ENCODE data around the gene GULP1.

The GULP1 gene

DNA sequence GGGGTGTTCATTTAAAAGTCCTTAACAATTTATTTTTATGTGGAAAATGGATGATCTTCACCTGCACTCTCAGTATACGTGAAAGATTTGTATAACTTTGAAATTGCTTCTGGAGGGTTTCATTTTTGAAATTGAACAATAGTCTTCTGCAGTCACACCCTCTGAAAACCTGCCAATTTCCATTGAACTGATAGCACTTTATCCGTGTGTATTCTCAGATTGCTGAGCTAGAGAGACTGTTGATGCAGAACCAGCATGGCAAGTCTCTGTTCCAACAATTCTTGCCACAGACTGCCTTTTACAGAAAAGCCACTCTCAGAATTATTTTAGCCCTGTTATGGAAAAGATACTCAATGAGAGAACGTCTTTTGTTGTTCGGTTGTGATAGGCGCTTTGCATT lies 6.6 kb upstream of the GULP1 start:
- no peak for DNase-seq (ENCODE audit: extremely low spot score)
- CTCF ChIA-PET = interaction anchor here (1.2 to 1.4 kb wide), 2 partner anchors 11 to 19 kb away, joined by 3 to 7 read pairs; no protein-coding TSS in a partner anchor
- TF ChIP-seq, protein P1, sequence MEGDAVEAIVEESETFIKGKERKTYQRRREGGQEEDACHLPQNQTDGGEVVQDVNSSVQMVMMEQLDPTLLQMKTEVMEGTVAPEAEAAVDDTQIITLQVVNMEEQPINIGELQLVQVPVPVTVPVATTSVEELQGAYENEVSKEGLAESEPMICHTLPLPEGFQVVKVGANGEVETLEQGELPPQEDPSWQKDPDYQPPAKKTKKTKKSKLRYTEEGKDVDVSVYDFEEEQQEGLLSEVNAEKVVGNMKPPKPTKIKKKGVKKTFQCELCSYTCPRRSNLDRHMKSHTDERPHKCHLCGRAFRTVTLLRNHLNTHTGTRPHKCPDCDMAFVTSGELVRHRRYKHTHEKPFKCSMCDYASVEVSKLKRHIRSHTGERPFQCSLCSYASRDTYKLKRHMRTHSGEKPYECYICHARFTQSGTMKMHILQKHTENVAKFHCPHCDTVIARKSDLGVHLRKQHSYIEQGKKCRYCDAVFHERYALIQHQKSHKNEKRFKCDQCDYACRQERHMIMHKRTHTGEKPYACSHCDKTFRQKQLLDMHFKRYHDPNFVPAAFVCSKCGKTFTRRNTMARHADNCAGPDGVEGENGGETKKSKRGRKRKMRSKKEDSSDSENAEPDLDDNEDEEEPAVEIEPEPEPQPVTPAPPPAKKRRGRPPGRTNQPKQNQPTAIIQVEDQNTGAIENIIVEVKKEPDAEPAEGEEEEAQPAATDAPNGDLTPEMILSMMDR (IDR thresholded peaks at IDR 0.05; ENCODE audit: control extremely low read depth, extremely low read depth, low read depth, missing control alignments) = no peak
- POLR2A ChIA-PET = no interaction called here

DNA sequence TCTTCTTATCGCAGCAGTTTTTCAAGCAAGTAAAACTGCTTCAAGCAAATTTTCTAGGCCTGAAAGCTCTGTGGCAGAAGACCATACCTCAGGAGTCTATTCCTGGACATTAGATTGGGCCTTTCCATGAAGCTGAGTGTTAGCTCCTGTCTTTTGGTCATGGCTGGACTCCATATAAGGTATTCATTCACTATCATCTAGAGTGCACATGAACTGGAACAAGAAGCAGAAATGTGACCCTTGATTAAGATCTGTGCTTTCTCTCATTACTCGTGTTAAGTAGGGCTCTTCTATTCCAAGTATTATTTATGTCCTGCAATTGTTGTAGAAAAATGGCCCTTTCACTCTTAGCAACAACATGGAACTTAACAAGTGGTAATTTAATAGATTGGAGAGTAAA lies 5.9 kb upstream of the GULP1 start:
- POLR2A ChIA-PET = no interaction called here
- TF ChIP-seq, protein P1 (IDR thresholded peaks at IDR 0.05; ENCODE audit: control extremely low read depth, extremely low read depth, low read depth, missing control alignments) = no peak
- CTCF ChIA-PET = interaction anchor here (1.2 to 1.4 kb wide), 2 partner anchors 12 to 20 kb away, joined by 3 to 7 read pairs; no protein-coding TSS in a partner anchor
- DNase-seq (ENCODE audit: extremely low spot score) = no peak

DNA sequence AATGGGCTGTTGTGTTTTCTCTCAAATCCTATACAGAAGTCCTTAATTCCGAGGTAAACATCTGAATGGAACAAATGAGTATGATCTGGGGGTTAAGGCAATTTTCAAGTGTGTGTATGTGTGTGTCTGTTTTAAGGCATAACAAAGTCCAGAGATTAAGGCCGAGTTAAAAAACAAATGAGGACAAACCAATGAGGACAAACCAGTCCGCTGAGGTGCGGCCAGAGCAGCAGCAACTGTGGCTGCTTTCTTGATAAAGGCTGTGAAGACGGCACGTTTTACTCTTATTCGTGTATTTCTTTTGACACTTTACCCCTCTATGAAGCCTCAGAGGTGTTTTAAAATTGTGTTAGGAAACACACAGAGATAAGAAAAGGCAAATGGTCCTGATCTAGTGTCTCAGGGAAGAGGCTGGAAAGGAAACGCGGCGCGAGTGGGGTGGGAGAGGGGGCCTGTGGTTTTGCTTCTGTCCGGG lies 495 bp upstream of the GULP1 start:
- no peak for DNase-seq (ENCODE audit: extremely low spot score)
- POLR2A ChIA-PET = no interaction called here
- CTCF ChIA-PET = interaction anchor here (1.2 to 2.4 kb wide), 2 partner anchors 9 to 10 kb away, joined by 3 to 6 read pairs; no protein-coding TSS in a partner anchor
- TF ChIP-seq, protein P1 (IDR thresholded peaks at IDR 0.05; ENCODE audit: control extremely low read depth, extremely low read depth, low read depth, missing control alignments) = no peak

DNA sequence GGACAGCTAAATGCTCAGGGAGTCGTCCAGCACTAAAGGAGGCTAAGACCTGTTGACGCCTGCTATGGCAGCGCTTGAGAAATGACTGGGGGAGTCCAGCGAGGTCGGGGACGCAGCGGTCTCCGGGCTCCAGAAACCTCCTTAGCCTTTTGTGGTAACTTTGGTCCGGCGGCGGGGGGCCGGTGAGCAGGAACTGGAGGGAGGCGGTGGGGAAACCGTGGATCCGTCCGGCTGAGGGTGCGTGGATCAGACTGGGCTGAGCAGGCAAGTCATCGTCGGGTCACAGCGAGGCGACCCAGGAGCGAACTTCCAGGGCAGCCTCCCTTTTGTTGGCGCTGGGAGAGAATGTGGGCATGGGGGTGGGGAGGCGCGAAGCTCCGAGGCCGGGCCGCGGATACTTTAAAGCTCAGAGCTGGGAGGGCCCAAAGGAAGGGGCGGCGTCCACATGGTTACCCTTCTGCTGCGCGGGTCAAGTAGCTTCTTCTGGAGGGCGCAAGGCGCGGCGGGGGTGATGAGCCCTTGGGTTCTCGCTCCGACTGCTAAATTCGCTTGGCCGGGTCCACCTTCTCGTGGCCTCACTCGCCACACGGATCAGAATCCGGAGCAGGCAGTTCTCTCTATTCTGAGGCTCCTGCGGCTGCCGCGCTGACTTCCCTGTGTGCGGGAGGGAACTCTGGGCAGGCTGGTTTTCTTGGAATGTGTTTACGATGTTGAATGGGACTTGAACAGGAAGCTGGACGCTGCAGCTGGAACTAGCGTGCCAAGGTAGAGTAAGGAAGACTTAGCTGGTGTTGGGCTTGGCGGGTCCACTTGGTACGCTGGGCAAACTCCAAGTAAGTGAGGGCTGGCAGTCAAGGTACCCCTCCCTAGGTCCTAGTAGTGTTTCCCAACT lies 920 bp downstream of the GULP1 start:
- ChIA-PET CTCF (interaction anchor here (2.4 kb wide), 1 partner anchor 11 kb away, joined by 6 read pairs; no protein-coding TSS in a partner anchor), POLR2A (no interaction called here)
- DNase-seq (ENCODE audit: extremely low spot score) = no peak
- TF ChIP-seq, protein P1 (IDR thresholded peaks at IDR 0.05; ENCODE audit: control extremely low read depth, extremely low read depth, low read depth, missing control alignments) = no peak

DNA sequence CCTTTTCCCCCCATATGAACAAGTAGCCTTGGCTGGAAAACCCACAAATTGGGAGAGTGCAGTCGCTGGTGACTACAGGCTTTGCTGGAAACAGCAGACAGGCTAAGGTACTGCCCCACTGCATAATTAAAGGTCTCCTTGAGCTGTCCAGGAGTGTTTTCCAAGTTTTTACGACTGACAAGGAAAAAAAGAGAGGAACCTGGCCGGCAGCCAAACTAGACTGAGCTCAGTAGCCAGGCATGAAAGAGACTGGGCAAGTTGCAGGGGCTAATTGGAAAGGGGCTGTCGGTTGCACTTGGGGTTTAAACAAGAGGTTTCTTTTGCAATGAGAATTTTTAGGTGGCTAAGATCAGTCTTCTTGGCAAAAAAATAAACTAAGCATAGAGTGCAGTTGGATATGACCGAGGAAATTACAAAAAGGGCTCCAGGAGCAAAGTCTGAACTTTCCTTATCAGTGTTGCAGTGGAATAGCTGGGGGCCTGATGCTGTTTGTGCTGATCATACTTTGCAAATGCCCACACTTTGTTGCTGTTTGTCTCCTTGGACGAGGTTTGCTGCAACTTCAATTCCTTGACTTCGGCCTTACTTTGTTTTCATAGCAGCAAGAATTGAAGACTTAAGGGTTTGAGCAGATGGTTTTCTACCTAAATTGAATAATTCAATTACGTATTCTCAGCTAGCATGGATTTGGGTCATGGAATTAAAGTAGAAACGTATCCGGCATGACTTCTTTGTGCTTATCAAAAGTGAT lies 2.1 kb downstream of the GULP1 start:
- DNase-seq (ENCODE audit: extremely low spot score) = no peak
- TF ChIP-seq, protein P1 (IDR thresholded peaks at IDR 0.05; ENCODE audit: control extremely low read depth, extremely low read depth, low read depth, missing control alignments) = no peak
- POLR2A ChIA-PET = no interaction called here
- CTCF ChIA-PET = interaction anchor here (1.0 kb wide), 1 partner anchor 15 kb away, joined by 3 read pairs; no protein-coding TSS in a partner anchor

DNA sequence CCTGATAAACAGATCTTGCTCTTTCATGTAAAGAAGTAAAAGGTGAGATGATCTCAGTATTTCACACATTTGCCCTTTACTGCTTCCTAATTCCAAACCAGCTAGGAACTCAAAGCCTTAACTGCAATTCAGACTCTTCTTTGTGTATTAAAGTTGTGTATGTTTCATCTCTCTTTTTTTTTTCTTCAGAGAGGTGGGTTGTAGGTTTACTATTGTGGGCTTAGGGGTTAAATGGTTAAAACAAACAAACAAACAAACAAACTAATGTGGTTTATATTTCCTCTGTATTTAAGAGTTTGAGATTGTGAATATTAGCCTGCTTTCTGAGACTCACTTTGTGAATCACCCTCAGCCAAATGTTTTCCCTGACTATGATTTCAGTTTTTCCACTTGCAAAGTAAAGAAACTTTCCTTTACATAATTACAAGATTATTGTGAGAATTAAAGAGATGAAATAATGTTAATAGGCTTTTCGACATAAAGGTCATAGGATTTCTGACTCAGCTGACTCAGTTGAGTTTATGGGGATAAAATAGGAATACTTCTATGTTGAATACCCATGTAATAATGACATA lies 2.8 kb downstream of the GULP1 start:
- TF ChIP-seq, protein P1 (IDR thresholded peaks at IDR 0.05; ENCODE audit: control extremely low read depth, extremely low read depth, low read depth, missing control alignments) = no peak
- DNase-seq (ENCODE audit: extremely low spot score) = no peak
- CTCF ChIA-PET = interaction anchor here (1.0 kb wide), 1 partner anchor 16 kb away, joined by 3 read pairs; no protein-coding TSS in a partner anchor
- POLR2A ChIA-PET = no interaction called here
